Keratinocyte (primary cell): ENCODE data around the gene MYL4.
"Not testable (repeated sequence)": the region's sequence is repeated elsewhere in the genome, so short reads cannot be mapped to it uniquely, and the experiment has no call there.

Source experiments
- EZH2 ChIP-seq: IDR thresholded peaks from one replicate; pipeline ENCODE4 v1.6.1; 2012; ENCODE audit warnings: inconsistent platforms, mild to moderate bottlenecking, low read length, moderate library complexity
- TF ChIP-seq, protein P1 (sequence below), 3 experiments: IDR thresholded peaks in 1 of 3; conservative IDR thresholded peaks in 1 of 3; optimal IDR thresholded peaks in 1 of 3; 2 replicates in 2 of 3; 3 replicates in 1 of 3; pipeline versions ENCODE3 to v1.5.1; 2011; ENCODE audit warnings: low read length in 3 of 3, mild to moderate bottlenecking in 3 of 3, moderate library complexity in 2 of 3, control low read depth in 1 of 3, inconsistent platforms in 1 of 3; ENCODE audit not compliant: insufficient read depth in 2 of 3; ENCODE audit errors: extremely low read depth in 1 of 3

DNA sequence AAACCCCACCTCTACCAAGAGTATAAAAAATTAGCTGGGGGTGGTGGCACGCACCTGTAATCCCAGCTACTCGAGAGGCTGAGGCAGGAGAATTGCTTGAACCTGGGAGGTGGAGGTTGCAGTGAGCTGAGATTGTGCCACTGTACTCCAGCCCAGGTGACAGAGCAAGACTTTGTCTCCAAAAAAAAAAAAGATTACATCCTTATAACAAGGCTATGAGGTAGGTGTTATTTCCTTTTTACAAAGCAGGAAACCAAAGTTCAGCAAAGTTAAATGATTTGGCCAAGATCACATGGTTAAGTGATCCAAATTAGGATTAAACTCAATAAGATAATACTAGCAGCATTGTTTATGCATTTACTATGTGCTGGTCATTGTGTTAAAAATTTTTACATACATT, 8.1 kb downstream of the MYL4 start:
- TF ChIP-seq, protein P1, sequence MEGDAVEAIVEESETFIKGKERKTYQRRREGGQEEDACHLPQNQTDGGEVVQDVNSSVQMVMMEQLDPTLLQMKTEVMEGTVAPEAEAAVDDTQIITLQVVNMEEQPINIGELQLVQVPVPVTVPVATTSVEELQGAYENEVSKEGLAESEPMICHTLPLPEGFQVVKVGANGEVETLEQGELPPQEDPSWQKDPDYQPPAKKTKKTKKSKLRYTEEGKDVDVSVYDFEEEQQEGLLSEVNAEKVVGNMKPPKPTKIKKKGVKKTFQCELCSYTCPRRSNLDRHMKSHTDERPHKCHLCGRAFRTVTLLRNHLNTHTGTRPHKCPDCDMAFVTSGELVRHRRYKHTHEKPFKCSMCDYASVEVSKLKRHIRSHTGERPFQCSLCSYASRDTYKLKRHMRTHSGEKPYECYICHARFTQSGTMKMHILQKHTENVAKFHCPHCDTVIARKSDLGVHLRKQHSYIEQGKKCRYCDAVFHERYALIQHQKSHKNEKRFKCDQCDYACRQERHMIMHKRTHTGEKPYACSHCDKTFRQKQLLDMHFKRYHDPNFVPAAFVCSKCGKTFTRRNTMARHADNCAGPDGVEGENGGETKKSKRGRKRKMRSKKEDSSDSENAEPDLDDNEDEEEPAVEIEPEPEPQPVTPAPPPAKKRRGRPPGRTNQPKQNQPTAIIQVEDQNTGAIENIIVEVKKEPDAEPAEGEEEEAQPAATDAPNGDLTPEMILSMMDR (optimal IDR thresholded peaks at IDR 0.05 in 1 of 3, IDR thresholded peaks at IDR 0.05 in 1 of 3, conservative IDR thresholded peaks at IDR 0.05 in 1 of 3; ENCODE audit: extremely low read depth in 1 of 3, insufficient read depth in 2 of 3, low read length in 3 of 3) = not testable (repeated sequence)
- TF ChIP-seq EZH2 = not testable (repeated sequence)
